ENCODE measurements around the gene KRTAP10-7.
"Not testable (repeated sequence)": the region's sequence is repeated elsewhere in the genome, so short reads cannot be mapped to it uniquely, and the experiment has no call there.

- not testable (repeated sequence) for TF ChIP-seq CTCF (conservative IDR thresholded peaks at IDR 0.05 in 1 of 2, IDR thresholded peaks at IDR 0.05 in 1 of 2; ENCODE audit: low read depth in 1 of 2, low read length in 2 of 2); EZH2 (IDR thresholded peaks at IDR 0.05; ENCODE audit: low read length, missing control alignments)
Observed at GRCh38 chr21:44558329-44558675, 42.1 kb upstream of the KRTAP10-7 start.
